HepG2 (cell line): ENCODE results near the gene MIDN.

Source experiments
- FOXO4 ChIP-seq: sonication (generic); formaldehyde crosslinking; conservative IDR thresholded peaks from 2 replicates; pipeline ENCODE4 v1.8.1; 2023; ENCODE audit warnings: missing genetic modification reagents
- PRDM15 ChIP-seq: sonication (generic); formaldehyde crosslinking; IDR thresholded peaks from 2 replicates; pipeline ENCODE4 v1.4.0; 2020; ENCODE audit warnings: missing genetic modification reagents
- ZNF274 ChIP-seq: sonication (generic); formaldehyde crosslinking; IDR thresholded peaks from 2 replicates; pipeline ENCODE4 v1.5.1; 2020; ENCODE audit warnings: mild to moderate bottlenecking, missing genetic modification reagents
- ZNF850 ChIP-seq: sonication (generic); formaldehyde crosslinking; conservative IDR thresholded peaks from 2 replicates; pipeline ENCODE4 v1.9.0; 2021; ENCODE audit warnings: mild to moderate bottlenecking, missing genetic modification reagents

- TF ChIP-seq PRDM15 (CRISPR knock-in tag) (no peak), FOXO4 (CRISPR knock-in tag) (no peak), ZNF850 (CRISPR knock-in tag) (no peak), ZNF274 (CRISPR knock-in tag) (no peak)
Measured at GRCh38 chr19:1278074-1278473, 29.7 kb downstream of the MIDN start.
